Stimulated activated CD4-positive, alpha-beta T cell treated with anti-CD3 and anti-CD28 coated beads, TNF-alpha, amount 100 ng/mL, for 4 hours (primary cell): ENCODE measurements around the gene GUCY1A2.
"Not testable (repeated sequence)": the region's sequence is repeated elsewhere in the genome, so short reads cannot be mapped to it uniquely, and the experiment has no call there.

Source experiments
- DNase-seq, 3 experiments: peaks; one replicate each; pipeline ENCODE4 v3.0.0-alpha.2; 2020; ENCODE audit warnings: low read depth in 3 of 3

Gene GUCY1A2, protein sequence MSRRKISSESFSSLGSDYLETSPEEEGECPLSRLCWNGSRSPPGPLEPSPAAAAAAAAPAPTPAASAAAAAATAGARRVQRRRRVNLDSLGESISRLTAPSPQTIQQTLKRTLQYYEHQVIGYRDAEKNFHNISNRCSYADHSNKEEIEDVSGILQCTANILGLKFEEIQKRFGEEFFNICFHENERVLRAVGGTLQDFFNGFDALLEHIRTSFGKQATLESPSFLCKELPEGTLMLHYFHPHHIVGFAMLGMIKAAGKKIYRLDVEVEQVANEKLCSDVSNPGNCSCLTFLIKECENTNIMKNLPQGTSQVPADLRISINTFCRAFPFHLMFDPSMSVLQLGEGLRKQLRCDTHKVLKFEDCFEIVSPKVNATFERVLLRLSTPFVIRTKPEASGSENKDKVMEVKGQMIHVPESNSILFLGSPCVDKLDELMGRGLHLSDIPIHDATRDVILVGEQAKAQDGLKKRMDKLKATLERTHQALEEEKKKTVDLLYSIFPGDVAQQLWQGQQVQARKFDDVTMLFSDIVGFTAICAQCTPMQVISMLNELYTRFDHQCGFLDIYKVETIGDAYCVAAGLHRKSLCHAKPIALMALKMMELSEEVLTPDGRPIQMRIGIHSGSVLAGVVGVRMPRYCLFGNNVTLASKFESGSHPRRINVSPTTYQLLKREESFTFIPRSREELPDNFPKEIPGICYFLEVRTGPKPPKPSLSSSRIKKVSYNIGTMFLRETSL

DNA sequence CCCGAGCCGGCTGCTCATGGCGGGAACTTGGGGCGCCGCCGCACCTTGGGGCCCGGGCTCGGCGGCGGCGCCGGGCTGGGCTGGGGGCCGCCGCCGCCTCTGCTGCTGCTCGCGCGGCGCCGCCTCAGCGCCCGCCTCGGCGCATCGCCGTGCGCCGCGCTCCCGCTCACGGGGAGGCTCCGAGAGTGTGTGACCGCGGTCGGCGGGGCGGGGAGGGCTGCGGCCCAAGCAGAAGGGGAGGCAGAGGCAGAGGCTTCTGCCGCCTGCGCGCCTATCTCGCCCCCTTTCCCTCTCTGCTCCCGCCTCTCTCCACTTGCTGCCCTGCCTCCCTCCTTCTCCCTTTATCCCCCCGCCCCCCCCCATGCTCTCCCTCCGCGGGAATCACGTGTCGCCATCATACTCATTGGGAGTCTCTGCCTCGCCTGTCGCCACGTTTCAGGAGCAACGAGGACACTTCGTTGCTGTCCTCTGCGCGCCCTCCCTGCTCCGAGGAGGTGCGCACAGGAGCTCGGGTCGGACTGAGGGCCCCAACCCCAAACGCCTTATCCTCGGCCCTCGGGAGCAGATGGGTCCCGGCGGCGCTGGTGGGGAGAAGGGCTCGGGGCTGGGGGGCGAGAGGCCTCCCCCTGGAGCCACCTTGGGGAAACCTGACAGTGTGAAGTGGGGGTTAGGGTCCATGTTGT, at the start of gene GUCY1A2:
Gene GUCY1A2 (minus strand): TSS at position 258 of the 683 bp plus-strand sequence. CDS start 421 bp downstream, outside the sequence.
- no peak for DNase-seq

- DNase-seq: no peak
These were observed 36.1 kb upstream of the GUCY1A2 start for GRCh38 chr11:107054391-107054790.

GRCh38 chr11:107051332-107051731, 33.1 kb upstream of the GUCY1A2 start:
- DNase-seq: not testable (repeated sequence)

DNA sequence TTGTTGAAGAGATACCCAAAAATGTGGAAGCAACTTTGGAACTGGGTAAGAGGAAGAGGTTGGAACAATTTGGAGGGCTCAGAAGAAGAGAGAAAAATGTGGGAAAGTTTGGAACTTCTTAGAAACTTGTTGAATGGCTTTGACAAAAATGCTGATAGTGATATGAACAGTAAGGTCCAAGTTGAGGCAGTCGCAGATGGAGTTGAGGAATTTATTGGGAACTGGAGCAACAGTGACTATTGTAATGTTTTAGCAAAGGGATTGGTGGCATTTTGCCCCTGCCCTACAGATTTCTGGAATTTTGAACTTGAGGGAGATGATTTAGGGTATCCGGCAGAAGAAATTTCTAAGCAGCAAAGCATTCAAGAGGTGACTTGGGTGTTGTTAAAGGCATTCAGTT, 32.6 kb upstream of the GUCY1A2 start:
- not testable (repeated sequence) for DNase-seq

DNA sequence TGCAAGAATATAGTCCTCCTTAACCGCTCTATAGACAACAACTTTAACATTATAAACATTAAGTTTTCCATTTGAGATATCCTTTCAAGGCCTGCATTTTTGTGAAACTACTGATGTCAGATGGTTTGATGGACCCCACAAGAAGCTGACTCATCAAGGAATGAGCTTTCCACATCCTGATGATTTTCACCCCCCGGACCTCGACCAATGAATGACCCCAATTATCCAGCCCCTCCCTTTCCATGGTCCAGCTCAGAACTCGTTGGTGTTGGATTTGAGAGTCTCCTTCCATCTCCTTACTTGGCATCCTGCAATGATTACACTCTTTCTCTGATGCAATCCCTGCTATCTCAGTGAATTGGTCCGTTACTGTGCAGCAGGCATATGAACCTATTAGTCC, 31.8 kb upstream of the GUCY1A2 start:
- no peak for DNase-seq

DNA sequence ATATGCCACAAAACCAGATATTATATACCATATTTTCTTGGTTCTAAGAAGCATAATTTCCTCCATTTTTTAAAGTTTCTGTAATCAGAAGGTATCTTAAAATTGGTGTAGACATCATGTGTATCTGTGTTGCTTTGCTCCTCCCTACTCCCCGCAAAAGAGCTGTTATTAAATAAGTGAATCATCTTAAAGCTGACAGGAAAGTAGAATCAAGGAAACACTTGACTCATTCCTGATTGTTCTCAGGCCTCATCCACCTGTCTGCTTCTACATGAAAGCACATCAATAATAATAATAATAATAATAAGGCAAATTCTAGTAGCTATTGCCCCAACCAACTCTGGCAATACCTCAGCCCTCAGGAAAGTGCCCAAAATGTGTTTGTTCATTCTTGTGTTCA, 26.2 kb upstream of the GUCY1A2 start:
- no peak for DNase-seq

DNA sequence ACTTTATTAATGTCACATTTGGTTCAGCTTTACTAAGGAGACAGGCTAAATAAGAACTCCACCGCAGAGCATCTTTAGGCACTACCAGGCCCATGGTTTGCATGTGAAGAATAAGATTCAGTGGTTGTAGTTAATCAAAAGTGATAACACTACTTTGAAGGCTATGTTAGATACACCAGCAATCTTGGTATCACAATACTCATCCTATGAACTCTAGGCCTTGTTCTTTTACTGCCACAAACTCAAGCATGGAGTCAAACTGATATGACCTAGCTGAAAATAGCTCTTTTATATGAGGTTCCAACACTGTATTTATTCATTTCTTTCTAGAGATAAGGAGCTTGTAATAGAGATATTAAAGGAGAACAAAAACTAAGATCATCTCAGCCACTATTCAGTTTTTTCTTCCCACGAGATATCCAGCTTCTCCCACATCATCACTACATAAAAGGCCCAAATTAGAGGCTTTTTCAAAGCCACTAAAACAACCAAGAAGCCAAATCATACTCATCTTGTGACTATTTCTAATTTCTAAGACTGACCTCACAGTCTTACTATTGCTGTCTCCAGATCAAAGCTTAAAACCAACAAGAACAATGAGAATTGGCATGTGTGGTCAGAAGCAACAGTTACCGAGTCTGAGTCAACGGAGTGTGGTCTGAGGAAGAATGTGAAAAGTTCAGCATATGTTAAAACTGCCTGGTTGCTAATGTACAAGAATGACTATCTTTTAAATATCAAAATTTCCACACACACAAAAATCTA, 25.1 kb upstream of the GUCY1A2 start:
- no peak for DNase-seq

- DNase-seq: no peak
These were observed 24.5 kb upstream of the GUCY1A2 start for GRCh38 chr11:107042748-107043147.

DNA sequence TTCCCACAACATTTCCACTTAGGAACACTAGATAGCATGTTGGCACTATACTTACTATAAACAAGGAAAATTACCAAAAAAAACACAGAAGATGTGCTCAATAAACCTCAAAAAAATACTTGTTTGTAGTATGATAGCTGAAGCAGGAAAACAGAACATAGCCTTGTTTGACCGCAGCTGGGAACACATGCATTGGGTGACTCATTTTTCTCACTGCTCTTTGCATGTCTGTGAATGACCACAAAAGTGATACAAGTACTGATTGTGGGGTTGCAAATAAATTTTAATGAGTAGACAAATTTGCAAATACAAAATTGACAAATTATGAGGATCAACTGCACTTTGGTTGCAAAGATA, 22.8 kb upstream of the GUCY1A2 start:
- no peak for DNase-seq

DNA sequence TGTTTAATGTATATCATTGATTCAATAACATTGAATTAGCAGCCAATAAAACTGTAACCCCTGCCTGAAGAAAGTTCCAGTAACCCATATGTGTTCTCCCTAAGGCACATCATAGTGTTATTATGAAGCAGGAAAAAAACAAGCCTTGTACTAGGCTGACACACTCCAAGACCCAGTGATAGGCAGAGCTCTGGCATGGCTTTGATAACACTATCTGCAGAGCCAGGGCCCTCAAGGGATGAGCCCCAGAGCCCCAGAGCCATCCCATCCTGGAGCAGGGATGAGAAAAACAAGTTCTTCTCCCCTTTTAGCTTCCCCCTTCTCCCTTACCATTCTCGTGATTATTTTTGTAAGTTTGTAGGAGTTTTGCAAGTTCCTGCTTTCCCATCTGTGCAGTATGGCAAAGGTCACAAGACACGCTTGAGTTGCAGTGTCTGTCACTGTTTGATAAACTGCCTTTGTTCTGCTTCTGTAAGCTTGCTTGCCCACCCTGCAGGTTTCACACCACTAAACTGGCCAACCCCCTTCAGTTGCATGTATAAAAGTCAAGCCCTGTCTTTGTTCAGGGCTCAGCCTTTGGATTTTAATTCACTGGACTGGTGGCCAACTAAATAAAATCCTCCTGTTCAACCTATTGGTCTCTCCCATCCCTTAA, 22.3 kb upstream of the GUCY1A2 start:
- DNase-seq: no peak

GRCh38 chr11:107025673-107026072, 7.4 kb upstream of the GUCY1A2 start:
- no peak for DNase-seq

- DNase-seq: no peak
These were observed 2.3 kb upstream of the GUCY1A2 start for GRCh38 chr11:107020594-107020993.

GRCh38 chr11:107018902-107019493, 722 bp upstream of the GUCY1A2 start:
- DNase-seq: no peak

DNA sequence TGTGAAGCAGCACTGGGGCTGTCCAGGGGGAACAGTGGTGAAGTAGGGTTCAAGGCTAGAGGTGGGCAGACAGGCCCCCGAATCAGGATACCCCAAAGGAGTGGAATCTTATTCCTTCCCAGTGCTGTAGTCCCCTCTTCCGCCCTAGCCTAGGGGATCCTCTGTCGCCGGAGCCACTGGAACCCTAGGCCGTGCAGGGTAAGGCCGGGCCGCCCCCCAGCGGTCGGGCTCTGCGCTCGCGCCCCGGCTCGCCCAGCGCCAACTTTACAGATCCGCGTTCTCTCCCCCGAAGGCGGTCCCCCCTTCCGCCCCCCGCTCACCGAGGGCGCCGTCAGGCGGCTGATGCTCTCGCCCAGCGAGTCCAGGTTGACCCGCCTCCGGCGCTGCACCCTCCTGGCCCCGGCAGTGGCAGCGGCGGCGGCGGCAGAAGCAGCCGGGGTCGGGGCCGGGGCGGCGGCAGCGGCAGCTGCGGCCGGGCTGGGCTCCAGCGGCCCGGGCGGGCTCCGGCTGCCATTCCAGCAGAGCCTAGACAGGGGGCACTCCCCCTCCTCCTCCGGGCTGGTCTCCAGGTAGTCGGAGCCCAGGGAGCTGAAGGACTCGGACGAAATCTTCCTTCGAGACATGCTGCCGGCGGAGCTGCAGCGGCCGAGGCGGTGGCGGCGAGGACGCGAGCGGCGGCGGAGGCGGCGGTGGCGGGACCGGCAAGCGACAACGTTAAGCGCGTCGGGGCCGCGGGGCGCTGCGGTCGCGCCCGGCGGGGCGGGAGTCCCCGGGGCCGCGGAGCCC, 650 bp downstream of the GUCY1A2 start:
- DNase-seq: no peak

DNA sequence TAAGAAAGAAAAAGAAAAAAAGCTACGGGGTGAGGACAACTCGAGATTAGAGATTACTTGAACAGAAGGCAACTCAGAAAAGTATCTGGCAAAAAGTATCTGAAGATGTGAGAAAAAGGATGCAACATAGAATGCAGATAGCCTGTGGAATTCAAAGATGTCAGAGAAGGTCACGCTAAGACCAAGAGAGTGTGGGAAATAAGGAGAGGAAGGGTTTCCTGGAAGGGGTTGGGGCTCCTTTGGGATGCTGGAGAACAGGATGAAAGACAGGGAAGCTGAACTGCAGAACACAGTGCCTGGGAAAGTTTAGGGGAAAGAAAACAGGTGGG, 1.2 kb downstream of the GUCY1A2 start:
- DNase-seq: no peak

DNA sequence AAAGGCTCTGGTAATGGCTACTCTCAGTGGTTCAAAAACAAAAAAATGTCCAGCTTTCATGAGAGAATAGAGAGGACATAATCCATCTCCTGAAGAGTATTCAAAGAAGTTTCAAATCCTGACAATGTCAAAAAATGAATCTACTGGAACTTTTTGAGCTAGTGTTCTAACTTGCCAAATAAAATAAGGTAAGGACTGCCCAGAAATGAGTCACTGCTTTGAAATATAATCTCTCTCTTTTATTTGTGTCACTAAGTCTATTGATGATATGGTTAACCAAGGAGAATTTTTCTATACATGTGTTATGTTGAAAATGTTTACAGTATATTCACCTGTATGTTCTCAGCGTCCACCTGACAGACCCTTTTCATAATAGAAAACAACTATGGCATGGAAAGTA, 3.4 kb downstream of the GUCY1A2 start:
- no peak for DNase-seq

DNA sequence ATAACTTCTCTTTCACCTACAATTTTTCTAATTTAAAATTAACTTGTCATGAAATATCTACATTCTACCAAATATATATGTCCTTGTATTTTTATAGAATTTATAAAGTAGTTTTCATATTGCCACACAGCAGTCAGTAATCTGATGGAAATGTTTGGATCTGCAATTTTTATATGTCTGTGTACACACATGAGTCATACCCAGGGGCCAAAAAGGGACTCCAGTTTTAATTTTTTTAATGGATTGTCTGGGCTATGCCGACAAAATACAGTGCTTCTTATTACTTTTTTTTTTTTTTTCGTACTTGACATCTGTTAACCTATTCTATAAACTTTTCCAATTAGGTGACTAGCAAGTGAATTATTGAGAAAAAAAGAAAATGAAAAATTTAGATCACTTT, 6.3 kb downstream of the GUCY1A2 start:
- DNase-seq: no peak

GRCh38 chr11:107009190-107009589, 9.1 kb downstream of the GUCY1A2 start:
- DNase-seq: no peak

DNA sequence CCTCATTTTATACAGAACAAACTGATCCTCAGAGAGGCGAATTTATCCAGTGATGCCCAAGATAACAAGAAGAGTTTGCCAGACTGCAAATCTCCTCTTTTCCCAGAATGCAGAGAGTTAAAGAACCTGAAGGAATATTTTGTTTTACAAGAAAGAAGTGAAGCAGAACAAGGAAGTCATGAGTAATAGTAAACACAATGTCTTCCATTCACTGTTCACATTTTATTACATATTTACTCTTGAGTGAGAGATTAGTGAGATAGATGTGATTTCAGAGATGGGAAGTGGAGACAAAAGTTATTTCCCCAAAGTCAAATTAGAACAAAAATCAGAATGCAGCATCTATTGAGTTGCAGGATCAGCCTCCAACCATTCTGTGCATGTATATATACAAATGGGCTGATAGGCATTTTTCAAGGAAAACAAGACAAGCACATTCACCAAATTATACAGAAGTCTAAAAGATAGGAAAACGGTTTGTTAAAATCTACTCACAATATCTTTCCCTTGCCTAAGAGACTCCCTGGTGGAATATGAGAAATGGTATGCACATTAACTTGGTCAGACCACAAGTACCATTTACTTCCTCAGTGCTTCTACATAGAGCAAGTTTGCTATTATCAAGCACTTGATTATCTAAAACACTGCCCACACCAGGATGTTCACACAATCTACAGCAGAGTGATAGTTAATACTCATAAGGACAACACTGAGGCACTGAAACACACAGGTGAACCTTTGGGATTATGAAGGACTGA, 12.0 kb downstream of the GUCY1A2 start:
- DNase-seq: no peak

GRCh38 chr11:106999196-106999595, 19.1 kb downstream of the GUCY1A2 start:
- no peak for DNase-seq
